Measurements from ENCODE around the gene SFRP2. TPM values are rescaled to one million over a fixed set of nuclear protein-coding genes. Genes with fewer than 3 reads are reported as not detected.

SFRP2 gene, protein sequence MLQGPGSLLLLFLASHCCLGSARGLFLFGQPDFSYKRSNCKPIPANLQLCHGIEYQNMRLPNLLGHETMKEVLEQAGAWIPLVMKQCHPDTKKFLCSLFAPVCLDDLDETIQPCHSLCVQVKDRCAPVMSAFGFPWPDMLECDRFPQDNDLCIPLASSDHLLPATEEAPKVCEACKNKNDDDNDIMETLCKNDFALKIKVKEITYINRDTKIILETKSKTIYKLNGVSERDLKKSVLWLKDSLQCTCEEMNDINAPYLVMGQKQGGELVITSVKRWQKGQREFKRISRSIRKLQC
- total RNA-seq (2021; ENCODE audit: unreplicated experiment): 0.26 TPM
- polyA plus RNA-seq (2012; ENCODE audit: insufficient read length): not detected
- not detected for Bru-seq, nascent RNA
- BruChase-seq, experiment 1, labeled RNA remaining after a 2-hour chase: not detected
- BruChase-seq, experiment 2, labeled RNA remaining after a 6-hour chase: not detected
- long read RNA-seq: 0 reads

DNA sequence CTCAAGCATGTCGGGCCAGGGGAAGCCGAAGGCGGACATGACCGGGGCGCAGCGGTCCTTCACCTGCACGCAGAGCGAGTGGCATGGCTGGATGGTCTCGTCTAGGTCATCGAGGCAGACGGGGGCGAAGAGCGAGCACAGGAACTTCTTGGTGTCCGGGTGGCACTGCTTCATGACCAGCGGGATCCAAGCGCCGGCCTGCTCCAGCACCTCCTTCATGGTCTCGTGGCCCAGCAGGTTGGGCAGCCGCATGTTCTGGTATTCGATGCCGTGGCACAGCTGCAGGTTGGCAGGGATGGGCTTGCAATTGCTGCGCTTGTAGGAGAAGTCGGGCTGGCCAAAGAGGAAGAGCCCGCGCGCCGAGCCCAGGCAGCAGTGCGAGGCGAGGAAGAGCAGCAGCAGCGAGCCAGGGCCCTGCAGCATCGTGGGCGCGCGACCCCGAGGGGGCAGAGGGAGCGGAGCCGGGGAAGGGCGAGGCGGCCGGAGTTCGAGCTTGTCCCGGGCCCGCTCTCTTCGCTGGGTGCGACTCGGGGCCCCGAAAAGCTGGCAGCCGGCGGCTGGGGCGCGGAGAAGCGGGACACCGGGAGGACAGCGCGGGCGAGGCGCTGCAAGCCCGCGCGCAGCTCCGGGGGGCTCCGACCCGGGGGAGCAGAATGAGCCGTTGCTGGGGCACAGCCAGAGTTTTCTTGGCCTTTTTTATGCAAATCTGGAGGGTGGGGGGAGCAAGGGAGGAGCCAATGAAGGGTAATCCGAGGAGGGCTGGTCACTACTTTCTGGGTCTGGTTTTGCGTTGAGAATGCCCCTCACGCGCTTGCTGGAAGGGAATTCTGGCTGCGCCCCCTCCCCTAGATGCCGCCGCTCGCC is at the start of gene SFRP2:
Gene SFRP2, minus strand, starts transcription at position 671 of the 864 bp plus-strand sequence. Its CDS starts 248 bp downstream, at position 423.
- no TSS peak for BruUV-seq (replicated peaks)
- ChIA-PET CTCF (no interaction called here), POLR2A (no interaction called here)
- ATAC-seq (no peak), DNase-seq (ENCODE audit: low read depth, low spot score) (no peak)
- TF ChIP-seq POLR2AphosphoS5 (IDR thresholded peaks at IDR 0.05; ENCODE audit: low read depth, low read length) (no peak), SIN3A (IDR thresholded peaks at IDR 0.05; ENCODE audit: borderline replicate concordance, insufficient read depth, low read depth, low read length) (no peak), TCF7L2 (IDR thresholded peaks at IDR 0.05; ENCODE audit: low read depth, low read length) (no peak)
- TF ChIP-seq, protein P1, sequence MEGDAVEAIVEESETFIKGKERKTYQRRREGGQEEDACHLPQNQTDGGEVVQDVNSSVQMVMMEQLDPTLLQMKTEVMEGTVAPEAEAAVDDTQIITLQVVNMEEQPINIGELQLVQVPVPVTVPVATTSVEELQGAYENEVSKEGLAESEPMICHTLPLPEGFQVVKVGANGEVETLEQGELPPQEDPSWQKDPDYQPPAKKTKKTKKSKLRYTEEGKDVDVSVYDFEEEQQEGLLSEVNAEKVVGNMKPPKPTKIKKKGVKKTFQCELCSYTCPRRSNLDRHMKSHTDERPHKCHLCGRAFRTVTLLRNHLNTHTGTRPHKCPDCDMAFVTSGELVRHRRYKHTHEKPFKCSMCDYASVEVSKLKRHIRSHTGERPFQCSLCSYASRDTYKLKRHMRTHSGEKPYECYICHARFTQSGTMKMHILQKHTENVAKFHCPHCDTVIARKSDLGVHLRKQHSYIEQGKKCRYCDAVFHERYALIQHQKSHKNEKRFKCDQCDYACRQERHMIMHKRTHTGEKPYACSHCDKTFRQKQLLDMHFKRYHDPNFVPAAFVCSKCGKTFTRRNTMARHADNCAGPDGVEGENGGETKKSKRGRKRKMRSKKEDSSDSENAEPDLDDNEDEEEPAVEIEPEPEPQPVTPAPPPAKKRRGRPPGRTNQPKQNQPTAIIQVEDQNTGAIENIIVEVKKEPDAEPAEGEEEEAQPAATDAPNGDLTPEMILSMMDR (IDR thresholded peaks at IDR 0.05): no peak
- TF ChIP-seq, protein P2, sequence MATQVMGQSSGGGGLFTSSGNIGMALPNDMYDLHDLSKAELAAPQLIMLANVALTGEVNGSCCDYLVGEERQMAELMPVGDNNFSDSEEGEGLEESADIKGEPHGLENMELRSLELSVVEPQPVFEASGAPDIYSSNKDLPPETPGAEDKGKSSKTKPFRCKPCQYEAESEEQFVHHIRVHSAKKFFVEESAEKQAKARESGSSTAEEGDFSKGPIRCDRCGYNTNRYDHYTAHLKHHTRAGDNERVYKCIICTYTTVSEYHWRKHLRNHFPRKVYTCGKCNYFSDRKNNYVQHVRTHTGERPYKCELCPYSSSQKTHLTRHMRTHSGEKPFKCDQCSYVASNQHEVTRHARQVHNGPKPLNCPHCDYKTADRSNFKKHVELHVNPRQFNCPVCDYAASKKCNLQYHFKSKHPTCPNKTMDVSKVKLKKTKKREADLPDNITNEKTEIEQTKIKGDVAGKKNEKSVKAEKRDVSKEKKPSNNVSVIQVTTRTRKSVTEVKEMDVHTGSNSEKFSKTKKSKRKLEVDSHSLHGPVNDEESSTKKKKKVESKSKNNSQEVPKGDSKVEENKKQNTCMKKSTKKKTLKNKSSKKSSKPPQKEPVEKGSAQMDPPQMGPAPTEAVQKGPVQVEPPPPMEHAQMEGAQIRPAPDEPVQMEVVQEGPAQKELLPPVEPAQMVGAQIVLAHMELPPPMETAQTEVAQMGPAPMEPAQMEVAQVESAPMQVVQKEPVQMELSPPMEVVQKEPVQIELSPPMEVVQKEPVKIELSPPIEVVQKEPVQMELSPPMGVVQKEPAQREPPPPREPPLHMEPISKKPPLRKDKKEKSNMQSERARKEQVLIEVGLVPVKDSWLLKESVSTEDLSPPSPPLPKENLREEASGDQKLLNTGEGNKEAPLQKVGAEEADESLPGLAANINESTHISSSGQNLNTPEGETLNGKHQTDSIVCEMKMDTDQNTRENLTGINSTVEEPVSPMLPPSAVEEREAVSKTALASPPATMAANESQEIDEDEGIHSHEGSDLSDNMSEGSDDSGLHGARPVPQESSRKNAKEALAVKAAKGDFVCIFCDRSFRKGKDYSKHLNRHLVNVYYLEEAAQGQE (IDR thresholded peaks at IDR 0.05; ENCODE audit: insufficient read depth in 1 of 2, low read depth in 2 of 2, low read length in 1 of 2): no peak
- H3K4me1 ChIP-seq (ENCODE audit: control insufficient read depth, insufficient read depth, low read length): no peaks in the 10 kb centered on the region
- H3K9me3 ChIP-seq (ENCODE audit: control insufficient read depth, insufficient read depth, low read depth, low read length): no peaks in the 10 kb centered on the region
- H3K4me3 ChIP-seq (ENCODE audit: low read depth in 2 of 2, low read length in 2 of 2): no peak within 1 kb of the TSS
- no peaks in the 10 kb centered on the region for H3K36me3 ChIP-seq (ENCODE audit: control insufficient read depth, insufficient read depth, low read length)
- intact Hi-C loops (cut with micrococcal nuclease; ENCODE audit: unreplicated experiment) (no loop called here), in situ Hi-C loops (cut with HindIII; ENCODE audit: low pct_unique_long_range_greater_than_20kb, low sequenced_read_pairs) (no loop called here)
- H3K27me3 ChIP-seq (ENCODE audit: control insufficient read depth, insufficient read depth, low read length): peaks cover 9% of the 10 kb centered on the region
- no peak within 1 kb of the TSS for H3K27ac ChIP-seq (ENCODE audit: low read length)

DNA sequence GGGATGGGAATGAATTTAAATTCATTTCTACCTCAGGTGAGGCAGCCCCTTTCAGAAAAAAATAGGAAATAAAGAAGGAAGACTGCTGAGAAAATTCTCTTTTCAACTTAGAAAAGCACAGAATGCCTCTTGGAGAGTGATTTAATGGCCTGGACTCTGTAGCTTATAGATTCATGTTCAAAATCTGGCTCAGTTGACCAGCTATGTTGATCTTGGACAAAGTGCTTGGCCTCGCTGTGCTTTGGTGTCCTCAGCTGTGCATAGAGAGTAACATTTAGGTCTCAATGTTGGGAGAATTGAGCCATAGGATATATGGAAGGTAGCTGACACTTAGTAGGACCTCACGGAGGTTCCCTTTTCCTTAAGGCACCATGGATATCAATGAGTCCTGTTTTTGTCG is 49.7 kb upstream of the SFRP2 start:
- no peaks in the 10 kb centered on the region for H3K9me3 ChIP-seq (ENCODE audit: control insufficient read depth, insufficient read depth, low read depth, low read length)
- H3K36me3 ChIP-seq (ENCODE audit: control insufficient read depth, insufficient read depth, low read length): no peaks in the 10 kb centered on the region
- H3K27me3 ChIP-seq (ENCODE audit: control insufficient read depth, insufficient read depth, low read length): no peaks in the 10 kb centered on the region
- ATAC-seq (no peak), DNase-seq (ENCODE audit: low read depth, low spot score) (no peak)
- TF ChIP-seq TCF7L2 (IDR thresholded peaks at IDR 0.05; ENCODE audit: low read depth, low read length): no peak
- no TSS peak for BruUV-seq (replicated peaks)
- H3K27ac ChIP-seq (ENCODE audit: low read length): no peak overlapping the region
- H3K4me3 ChIP-seq (ENCODE audit: low read depth in 2 of 2, low read length in 2 of 2): no peak overlapping the region
- intact Hi-C loops (cut with micrococcal nuclease; ENCODE audit: unreplicated experiment): no loop called here
- no peaks in the 10 kb centered on the region for H3K4me1 ChIP-seq (ENCODE audit: control insufficient read depth, insufficient read depth, low read length)
- ChIA-PET CTCF (no interaction called here), POLR2A (no interaction called here)
- in situ Hi-C loops (cut with HindIII; ENCODE audit: low pct_unique_long_range_greater_than_20kb, low sequenced_read_pairs): no loop called here
